ENCODE results near the gene TFAP2E.
A peak's percentile ranks its signal among the peaks of the same experiment; 100 is the strongest.

TFAP2E gene

GRCh38 chr1:35557611-35558373, 15.3 kb upstream of the TFAP2E start, which contains the start of gene NCDN:
Gene NCDN, plus strand, starts transcription at chr1:35557799. Its CDS starts 392 bp downstream, at chr1:35558191.
- DNase-seq: peak; percentile 96

GRCh38 chr1:35558374-35559316, 14.5 kb upstream of the TFAP2E start:
- DNase-seq: no peak

GRCh38 chr1:35559317-35559944, 13.7 kb upstream of the TFAP2E start:
- DNase-seq: no peak

GRCh38 chr1:35560256-35561225, 12.6 kb upstream of the TFAP2E start:
- no peak for DNase-seq

GRCh38 chr1:35561297-35561971, 11.7 kb upstream of the TFAP2E start:
- DNase-seq: no peak

- no peak for DNase-seq
These were observed 11.0 kb upstream of the TFAP2E start for GRCh38 chr1:35561972-35562680.

GRCh38 chr1:35563166-35563565, 9.9 kb upstream of the TFAP2E start:
- no peak for DNase-seq

GRCh38 chr1:35564037-35564883, 8.9 kb upstream of the TFAP2E start:
- peak; percentile 83 for DNase-seq

GRCh38 chr1:35564884-35565741, 8.0 kb upstream of the TFAP2E start:
- DNase-seq: no peak

- no peak for DNase-seq
These were observed 7.4 kb upstream of the TFAP2E start for GRCh38 chr1:35565742-35566133.

- no peak for DNase-seq
These were observed 5.1 kb upstream of the TFAP2E start for GRCh38 chr1:35567947-35568558.

- DNase-seq: peak; percentile 59
These were observed 4.1 kb upstream of the TFAP2E start for GRCh38 chr1:35568975-35569395.

- DNase-seq: no peak
These were observed 3.2 kb upstream of the TFAP2E start for GRCh38 chr1:35569936-35570335.

GRCh38 chr1:35570589-35571137, 2.5 kb upstream of the TFAP2E start:
- no peak for DNase-seq

- DNase-seq: no peak
These were observed 1.9 kb upstream of the TFAP2E start for GRCh38 chr1:35571263-35571662.

- DNase-seq: no peak
These were observed 818 bp upstream of the TFAP2E start for GRCh38 chr1:35572296-35572695.

- no peak for DNase-seq
These were observed 1.1 kb downstream of the TFAP2E start for GRCh38 chr1:35574125-35574654.

Data from kidney glomerular epithelial cell (primary cell).